ENCODE measurements around the gene CKLF. TPM values are rescaled to one million over a fixed set of nuclear protein-coding genes. Genes with fewer than 3 reads are reported as not detected.

CKLF gene
- polyA plus RNA-seq, 1 of the 3 experiments (the other 2 are of a cell fraction), result 211 TPM

DNA sequence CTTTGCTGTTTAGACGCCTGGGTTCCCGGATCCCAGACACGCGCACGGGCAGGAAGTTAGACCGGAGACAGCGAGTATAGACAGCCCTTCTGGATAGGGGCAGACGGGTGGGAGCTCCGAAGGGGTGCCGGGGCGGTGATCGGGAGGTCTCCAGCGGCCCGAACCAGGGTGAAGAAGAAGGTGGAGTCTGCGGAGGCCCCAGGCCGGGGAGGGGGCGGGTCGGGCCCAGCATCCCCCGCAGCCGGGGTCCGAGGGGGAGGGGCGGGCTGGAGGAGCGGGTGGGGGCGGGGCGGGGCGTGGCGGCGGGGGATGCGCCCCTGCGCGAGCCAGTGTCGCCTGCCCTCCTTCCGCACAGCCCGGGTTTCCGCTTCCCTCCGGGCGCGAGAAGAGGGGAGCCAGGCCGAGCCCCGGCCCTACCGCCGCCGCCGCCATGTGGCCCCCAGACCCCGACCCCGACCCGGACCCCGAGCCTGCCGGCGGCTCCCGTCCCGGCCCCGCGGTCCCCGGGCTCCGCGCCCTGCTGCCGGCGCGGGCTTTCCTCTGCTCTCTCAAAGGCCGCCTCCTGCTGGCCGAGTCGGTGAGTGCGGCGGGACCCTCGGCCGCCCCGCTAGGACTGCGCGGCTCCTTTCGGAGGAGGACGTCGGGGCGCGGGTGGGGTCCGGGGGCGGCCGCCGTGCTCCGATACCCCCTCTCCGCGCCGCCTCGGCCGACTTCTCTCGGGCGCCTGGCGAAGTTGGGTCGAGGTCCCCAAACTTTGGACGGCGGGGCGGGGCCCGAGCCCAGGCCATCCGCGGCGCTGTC is 52.2 kb downstream of the CKLF start, which contains the start of gene CMTM3 (continued):
- TF ChIP-seq, protein P1, sequence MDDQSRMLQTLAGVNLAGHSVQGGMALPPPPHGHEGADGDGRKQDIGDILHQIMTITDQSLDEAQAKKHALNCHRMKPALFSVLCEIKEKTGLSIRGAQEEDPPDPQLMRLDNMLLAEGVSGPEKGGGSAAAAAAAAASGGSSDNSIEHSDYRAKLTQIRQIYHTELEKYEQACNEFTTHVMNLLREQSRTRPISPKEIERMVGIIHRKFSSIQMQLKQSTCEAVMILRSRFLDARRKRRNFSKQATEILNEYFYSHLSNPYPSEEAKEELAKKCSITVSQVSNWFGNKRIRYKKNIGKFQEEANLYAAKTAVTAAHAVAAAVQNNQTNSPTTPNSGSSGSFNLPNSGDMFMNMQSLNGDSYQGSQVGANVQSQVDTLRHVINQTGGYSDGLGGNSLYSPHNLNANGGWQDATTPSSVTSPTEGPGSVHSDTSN (IDR thresholded peaks at IDR 0.05), result no peak
- TF ChIP-seq TAF1 (IDR thresholded peaks at IDR 0.05; ENCODE audit: borderline replicate concordance, low read depth, low read length) (peak; percentile 49; the same call in 1 of the 2 replicates), FOXJ3 (CRISPR knock-in tag; IDR thresholded peaks at IDR 0.05) (no peak)
- TF ChIP-seq, protein P2, sequence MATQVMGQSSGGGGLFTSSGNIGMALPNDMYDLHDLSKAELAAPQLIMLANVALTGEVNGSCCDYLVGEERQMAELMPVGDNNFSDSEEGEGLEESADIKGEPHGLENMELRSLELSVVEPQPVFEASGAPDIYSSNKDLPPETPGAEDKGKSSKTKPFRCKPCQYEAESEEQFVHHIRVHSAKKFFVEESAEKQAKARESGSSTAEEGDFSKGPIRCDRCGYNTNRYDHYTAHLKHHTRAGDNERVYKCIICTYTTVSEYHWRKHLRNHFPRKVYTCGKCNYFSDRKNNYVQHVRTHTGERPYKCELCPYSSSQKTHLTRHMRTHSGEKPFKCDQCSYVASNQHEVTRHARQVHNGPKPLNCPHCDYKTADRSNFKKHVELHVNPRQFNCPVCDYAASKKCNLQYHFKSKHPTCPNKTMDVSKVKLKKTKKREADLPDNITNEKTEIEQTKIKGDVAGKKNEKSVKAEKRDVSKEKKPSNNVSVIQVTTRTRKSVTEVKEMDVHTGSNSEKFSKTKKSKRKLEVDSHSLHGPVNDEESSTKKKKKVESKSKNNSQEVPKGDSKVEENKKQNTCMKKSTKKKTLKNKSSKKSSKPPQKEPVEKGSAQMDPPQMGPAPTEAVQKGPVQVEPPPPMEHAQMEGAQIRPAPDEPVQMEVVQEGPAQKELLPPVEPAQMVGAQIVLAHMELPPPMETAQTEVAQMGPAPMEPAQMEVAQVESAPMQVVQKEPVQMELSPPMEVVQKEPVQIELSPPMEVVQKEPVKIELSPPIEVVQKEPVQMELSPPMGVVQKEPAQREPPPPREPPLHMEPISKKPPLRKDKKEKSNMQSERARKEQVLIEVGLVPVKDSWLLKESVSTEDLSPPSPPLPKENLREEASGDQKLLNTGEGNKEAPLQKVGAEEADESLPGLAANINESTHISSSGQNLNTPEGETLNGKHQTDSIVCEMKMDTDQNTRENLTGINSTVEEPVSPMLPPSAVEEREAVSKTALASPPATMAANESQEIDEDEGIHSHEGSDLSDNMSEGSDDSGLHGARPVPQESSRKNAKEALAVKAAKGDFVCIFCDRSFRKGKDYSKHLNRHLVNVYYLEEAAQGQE (IDR thresholded peaks at IDR 0.05; ENCODE audit: low read depth, low read length), result no peak

DNA sequence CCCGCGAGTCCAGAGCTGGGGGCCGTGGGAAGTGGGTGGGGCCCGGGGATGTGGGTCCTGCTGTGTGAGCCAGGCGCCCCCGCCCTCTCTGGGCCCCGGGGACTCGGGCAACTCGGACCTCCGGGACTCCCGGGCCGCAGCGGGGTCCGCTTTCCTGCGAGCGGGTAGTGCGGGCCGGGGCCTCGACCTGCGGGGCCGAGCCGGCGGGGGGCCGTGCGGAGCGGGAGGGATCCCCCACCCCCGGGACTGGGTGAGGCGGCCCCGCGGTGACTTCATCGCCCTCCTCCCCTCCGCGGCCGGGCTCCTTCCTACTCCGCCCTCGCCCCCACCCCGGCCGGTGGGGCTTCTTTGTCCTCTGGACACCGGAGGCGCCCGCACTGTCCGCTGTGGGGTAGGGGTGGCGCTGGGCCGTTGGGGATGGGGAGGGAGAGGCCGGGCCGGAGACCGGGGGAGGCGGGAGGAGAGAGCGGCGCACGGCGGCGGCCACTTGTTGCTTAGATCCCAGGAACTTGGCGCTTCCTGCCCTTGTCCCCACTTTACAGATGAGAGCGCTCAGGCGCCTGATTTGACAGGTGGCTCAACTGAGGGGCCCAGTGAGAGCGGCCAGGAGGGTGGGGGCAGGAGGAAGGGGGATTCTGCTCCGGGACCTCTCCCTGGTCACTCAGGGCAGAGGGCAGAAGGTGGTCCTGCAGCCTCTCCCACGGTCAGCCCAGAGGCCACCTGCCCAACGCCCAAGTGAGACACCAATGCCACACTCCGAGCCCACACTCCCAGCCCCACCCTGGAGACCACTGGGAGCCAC is 53.0 kb downstream of the CKLF start:
- H3K27me3 ChIP-seq (ENCODE audit: insufficient read depth), result no peaks in the 10 kb centered on the region
- peaks cover 16% of the 10 kb centered on the region for H3F3A ChIP-seq (replicated peaks; ENCODE audit: insufficient read depth)
- H3K9me2 ChIP-seq, result no peaks in the 10 kb centered on the region
- TF ChIP-seq RFX5 (IDR thresholded peaks at IDR 0.05; ENCODE audit: low read length) (no peak), EZH2phosphoT487 (IDR thresholded peaks at IDR 0.05; ENCODE audit: borderline replicate concordance, low read depth) (no peak), ELF1 (IDR thresholded peaks at IDR 0.05) (0 out of 2 replicates have a peak, but pooled peaks have one; percentile 37), SIN3A (IDR thresholded peaks at IDR 0.05; ENCODE audit: borderline replicate concordance, low read depth, low read length) (0 out of 2 replicates have a peak, but pooled peaks have one; percentile 18)
- TF ChIP-seq, protein P3, sequence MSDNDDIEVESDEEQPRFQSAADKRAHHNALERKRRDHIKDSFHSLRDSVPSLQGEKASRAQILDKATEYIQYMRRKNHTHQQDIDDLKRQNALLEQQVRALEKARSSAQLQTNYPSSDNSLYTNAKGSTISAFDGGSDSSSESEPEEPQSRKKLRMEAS (IDR thresholded peaks at IDR 0.05; ENCODE audit: low read depth), result 0 out of 2 replicates have a peak, but pooled peaks have one; percentile 19
- peak overlapping the region; percentile 67 to 81 for H3K4me3 ChIP-seq (ENCODE audit: low read depth in 2 of 2, low read length in 1 of 2)
- ChIA-PET CTCF (interaction anchor here (0.6 to 3.3 kb wide), 7 partner anchors 9 to 347 kb away, joined by 3 to 19 read pairs (median 6); no protein-coding TSS in a partner anchor), POLR2A (no interaction called here)
- peak overlapping the region; percentile 64 to 68; a peak in 3 of 4 replicates for H3K27ac ChIP-seq (ENCODE audit: low read depth in 2 of 2, low read length in 1 of 2)
- H2AFZ ChIP-seq (ENCODE audit: low read depth), result 0 out of 2 replicates have a peak overlapping the region, but pooled peaks have one; percentile 32
- peak overlapping the region; percentile 96 for H3K4me2 ChIP-seq
- H3K9ac ChIP-seq, result peak overlapping the region; percentile 94
- H4K20me1 ChIP-seq (ENCODE audit: insufficient read depth), result peaks cover 24% of the 10 kb centered on the region; the same call in 1 of the 2 replicates
- 7% methylated on average over 8 of the region's 61 CpGs for WGBS (ENCODE audit: low lambda C conversion rate)
- peaks cover 11 to 12% of the 10 kb centered on the region in 2 experiments for H3K36me3 ChIP-seq (replicated peaks in 1 of 2; ENCODE audit: control insufficient read depth in 1 of 2, insufficient read depth in 2 of 2, low read length in 1 of 2)
- DNase-seq, result peak; percentile 80
- peaks cover 56% of the 10 kb centered on the region for H3K79me2 ChIP-seq (ENCODE audit: insufficient read depth)
- H3K4me1 ChIP-seq (ENCODE audit: control insufficient read depth in 1 of 2, insufficient read depth in 2 of 2, low read depth in 1 of 2, low read length in 1 of 2), result peaks cover 8 to 22% of the 10 kb centered on the region in 2 experiments; a peak in 3 of 4 replicates
- H3K9me3 ChIP-seq, result no peaks in the 10 kb centered on the region

Measured in SK-N-SH (cell line).